Coronary artery (tissue), 2 donors: ENCODE results near the gene PEDS1.

ENCODE experiments used
- DNase-seq: peaks from one replicate; pipeline ENCODE4 v3.0.0-alpha.2; 2017; ENCODE audit warnings: low spot score
- H3K27ac ChIP-seq, 2 donors: fragments of 200-600 bp; sonication (generic); one replicate each; pipeline ENCODE4 v1.5.1; 2016 to 2019
- H3K4me3 ChIP-seq: fragments of 200-600 bp; sonication (generic); 2 replicates; pipeline ENCODE4 v1.5.1; 2016; ENCODE audit warnings: mild to moderate bottlenecking, moderate library complexity
- CTCF ChIP-seq: fragments of 200-600 bp; sonication (generic); IDR thresholded peaks from one replicate; pipeline ENCODE4 v1.5.1; 2019; ENCODE audit warnings: antibody characterized with exemption

Gene PEDS1

GRCh38 chr20:50197463-50198179 is 44.1 kb upstream of the PEDS1 start:
- no peak for DNase-seq

DNA sequence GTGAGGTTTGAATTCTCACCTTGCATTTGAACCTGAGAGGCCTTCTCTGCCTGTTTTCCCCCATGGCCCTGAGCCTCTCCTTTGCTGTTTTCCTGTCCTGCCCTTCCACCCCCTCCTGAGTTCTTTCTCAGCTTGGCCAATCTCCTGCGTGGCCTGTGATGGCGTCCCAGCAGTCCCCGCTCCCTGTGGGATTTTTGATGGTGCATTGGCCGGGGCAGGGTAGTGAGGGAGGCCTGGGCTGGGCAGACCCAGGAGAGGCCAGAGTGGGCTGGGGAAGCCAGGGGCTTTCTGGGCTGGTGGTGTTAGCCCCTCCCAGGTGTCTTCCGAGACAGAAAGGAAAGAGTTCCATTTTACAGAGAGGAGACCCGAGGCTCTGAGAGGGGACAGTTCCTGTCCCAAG is 43.4 kb upstream of the PEDS1 start:
- no peak overlapping the region for H3K4me3 ChIP-seq
- no peak for DNase-seq
- peak overlapping the region in 1 of 2 donors; percentile 36 for H3K27ac ChIP-seq
- no peak for TF ChIP-seq CTCF

More at GRCh38 chr20:50197463-50198179, 44.1 kb upstream of the PEDS1 start:
- TF ChIP-seq CTCF: no peak
- H3K4me3 ChIP-seq: no peak overlapping the region
- peak overlapping the region in 1 of 2 donors; percentile 36 for H3K27ac ChIP-seq

- Histone ChIP-seq H3K27ac (no peak overlapping the region), H3K4me3 (no peak overlapping the region)
- no peak for TF ChIP-seq CTCF
- no peak for DNase-seq
Measured at GRCh38 chr20:50196248-50196647, 42.7 kb upstream of the PEDS1 start.

DNA sequence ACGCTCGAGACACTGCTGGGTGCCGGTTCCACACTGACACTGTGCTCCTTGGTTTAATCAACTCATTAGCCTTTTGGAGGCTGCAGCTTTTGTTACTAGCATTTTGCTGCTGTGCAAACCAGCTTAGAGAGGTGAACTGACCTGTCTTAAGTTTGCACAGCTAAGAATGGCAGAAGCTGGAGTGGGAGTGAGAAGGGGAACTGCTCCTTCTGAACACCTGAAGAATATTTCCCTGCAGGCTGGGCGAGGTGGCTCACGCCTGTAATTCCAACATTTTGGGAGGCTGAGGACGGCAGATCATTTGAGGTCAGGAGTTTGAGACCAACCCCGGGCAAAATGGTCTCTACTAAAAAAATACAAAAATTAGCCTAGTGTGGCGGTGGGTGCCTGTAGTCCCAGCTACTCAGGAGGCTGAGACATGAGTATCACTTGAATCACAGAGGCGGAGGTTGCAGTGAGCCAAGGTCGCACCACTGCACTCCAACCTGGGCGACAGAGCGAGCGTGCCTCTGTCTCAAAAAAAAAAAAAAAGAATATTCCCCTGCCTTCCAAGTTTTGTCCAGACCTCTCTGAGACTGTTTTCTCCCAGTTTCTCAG is 42.1 kb upstream of the PEDS1 start:
- H3K4me3 ChIP-seq: peak overlapping the region; percentile 89
- DNase-seq: no peak
- TF ChIP-seq CTCF: no peak
- peak overlapping the region; percentile 93 to 99 for H3K27ac ChIP-seq

- Histone ChIP-seq H3K4me3 (peak overlapping the region; percentile 89), H3K27ac (peak overlapping the region; percentile 93 to 99)
- no peak for TF ChIP-seq CTCF
- DNase-seq: no peak
Measured at GRCh38 chr20:50194831-50195523, 41.5 kb upstream of the PEDS1 start.

- Histone ChIP-seq H3K4me3 (peak overlapping the region; percentile 89), H3K27ac (peak overlapping the region; percentile 93 to 99)
- no peak for DNase-seq
- TF ChIP-seq CTCF: no peak
Measured at GRCh38 chr20:50194422-50194830, 40.9 kb upstream of the PEDS1 start.
